AG10803 (cell line): ENCODE data around the gene CLDN9.

Experiments
- DNase-seq: peaks from one replicate; pipeline ENCODE4 v3.0.0; 2010; ENCODE audit warnings: low read depth
- H3K4me3 ChIP-seq: 2 replicates; pipeline ENCODE4 v1.5.1; 2011; ENCODE audit warnings: mild to moderate bottlenecking, low read length, control low read depth
- TF ChIP-seq, protein P1 (sequence below): conservative IDR thresholded peaks from 2 replicates; pipeline ENCODE4 v1.5.1; 2011; ENCODE audit warnings: mild to moderate bottlenecking, low read length, control low read depth, inconsistent platforms

The CLDN9 gene

DNA sequence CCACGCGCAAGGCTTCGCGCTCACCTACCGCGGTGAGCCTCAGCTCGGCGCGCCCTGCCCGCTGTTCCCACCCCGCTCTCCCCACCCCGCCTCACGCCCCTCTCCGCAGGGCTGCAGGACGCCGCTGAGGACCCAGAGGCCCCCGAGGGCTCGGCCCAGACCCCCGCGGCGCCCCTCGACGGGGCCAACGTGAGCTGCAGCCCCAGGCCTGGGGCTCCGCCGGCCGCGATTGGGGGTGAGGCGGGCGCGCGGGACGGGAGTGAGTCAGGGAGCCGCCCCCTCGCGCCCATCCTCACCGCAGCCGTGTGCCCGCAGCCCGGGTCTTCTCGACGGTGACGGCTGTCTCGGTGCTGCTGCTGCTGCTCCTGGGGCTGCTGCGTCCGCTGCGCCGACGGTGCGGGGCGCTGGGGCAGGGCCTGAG lies 45.5 kb upstream of the CLDN9 start:
- TF ChIP-seq, protein P1, sequence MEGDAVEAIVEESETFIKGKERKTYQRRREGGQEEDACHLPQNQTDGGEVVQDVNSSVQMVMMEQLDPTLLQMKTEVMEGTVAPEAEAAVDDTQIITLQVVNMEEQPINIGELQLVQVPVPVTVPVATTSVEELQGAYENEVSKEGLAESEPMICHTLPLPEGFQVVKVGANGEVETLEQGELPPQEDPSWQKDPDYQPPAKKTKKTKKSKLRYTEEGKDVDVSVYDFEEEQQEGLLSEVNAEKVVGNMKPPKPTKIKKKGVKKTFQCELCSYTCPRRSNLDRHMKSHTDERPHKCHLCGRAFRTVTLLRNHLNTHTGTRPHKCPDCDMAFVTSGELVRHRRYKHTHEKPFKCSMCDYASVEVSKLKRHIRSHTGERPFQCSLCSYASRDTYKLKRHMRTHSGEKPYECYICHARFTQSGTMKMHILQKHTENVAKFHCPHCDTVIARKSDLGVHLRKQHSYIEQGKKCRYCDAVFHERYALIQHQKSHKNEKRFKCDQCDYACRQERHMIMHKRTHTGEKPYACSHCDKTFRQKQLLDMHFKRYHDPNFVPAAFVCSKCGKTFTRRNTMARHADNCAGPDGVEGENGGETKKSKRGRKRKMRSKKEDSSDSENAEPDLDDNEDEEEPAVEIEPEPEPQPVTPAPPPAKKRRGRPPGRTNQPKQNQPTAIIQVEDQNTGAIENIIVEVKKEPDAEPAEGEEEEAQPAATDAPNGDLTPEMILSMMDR = no peak
- DNase-seq = no peak
- H3K4me3 ChIP-seq = no peak overlapping the region

DNA sequence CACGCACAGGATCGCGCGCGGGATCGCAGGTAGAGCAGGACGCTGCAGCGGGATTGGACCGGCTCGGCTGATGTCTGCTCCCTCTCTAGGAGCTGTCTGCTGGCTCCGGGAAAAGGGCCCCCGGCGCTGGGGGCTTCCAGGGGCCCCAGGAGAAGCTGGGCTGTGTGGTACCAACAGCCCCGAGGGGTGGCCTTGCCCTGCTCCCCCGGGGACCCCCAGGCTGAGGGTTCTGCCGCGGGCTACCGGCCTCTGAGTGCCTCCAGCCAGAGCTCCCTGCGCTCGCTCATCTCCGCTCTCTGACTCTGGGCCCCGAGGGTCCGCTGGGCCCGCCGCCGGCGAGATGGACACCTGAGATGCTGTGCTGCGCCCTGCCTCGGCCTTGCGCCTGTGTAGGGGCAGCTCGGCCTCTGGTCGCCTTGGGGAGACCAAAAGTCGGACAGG lies 45.0 kb upstream of the CLDN9 start:
- DNase-seq = no peak
- TF ChIP-seq, protein P1 = no peak
- H3K4me3 ChIP-seq = no peak overlapping the region

DNA sequence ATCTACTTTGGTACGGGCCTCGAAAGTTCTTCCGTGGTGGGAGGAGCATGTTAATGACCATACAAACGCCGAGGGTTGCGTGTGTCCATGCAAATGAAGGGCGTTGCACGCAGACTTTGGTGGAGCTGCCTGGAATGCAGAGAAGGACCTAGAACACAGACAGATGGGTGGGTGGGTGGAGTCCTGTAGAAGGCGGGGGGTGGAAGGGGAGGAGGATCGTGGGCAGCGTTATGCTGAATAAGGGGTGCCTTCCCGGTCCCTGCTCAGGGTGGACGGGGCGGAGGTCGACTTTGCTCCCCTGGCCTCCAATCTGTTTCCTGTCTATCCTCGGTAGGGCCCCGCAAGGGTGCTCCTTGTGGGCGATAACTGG lies 44.4 kb upstream of the CLDN9 start:
- no peak overlapping the region; the same call in 1 of the 2 replicates for H3K4me3 ChIP-seq
- TF ChIP-seq, protein P1 = no peak
- DNase-seq = no peak

DNA sequence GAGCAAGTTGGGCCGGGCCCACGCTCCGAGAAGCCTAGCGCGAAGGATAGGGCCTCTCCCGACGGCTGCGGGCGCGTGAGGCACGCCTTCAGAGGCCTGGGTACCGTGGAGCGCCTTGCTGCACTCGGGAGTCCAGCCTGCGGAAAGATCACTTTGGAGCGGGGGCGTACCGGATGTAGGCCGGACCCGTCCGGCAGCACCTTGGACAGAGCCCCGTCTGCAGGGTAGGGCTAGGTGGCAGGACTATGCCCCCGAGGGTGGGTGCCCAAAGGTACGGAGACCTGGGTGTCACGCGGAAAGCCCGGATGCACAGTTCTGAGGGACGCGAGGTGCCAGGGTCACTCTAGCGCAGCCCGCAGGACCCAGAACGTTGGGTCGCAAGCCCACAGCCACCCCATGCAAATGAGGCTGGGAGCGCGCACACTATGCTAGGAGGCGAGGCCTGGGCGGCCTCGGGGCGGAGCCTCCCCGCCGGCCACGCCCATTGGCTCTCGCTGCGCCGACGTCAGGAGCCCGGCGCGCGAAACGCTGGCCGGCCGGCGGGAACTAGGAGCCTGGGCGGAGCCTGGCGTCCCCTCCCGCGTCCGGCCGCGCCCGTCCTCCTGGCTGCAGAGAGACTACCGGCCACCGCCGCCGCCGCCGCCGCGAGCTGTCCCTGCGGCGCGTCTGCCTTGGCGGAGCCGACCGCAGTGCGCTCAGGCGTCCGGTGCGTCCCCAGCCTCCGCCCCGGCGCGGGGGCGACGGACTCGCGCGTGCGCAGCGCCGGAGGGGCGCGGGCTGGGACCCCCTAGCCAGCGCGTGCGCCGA lies 43.8 kb upstream of the CLDN9 start, which contains the start of gene PAQR4:
TSS of gene PAQR4 (plus strand) at position 611 of the 807 bp plus-strand sequence. CDS start 327 bp downstream, outside the sequence.
- TF ChIP-seq, protein P1 = no peak
- H3K4me3 ChIP-seq = peak within 1 kb of the TSS; percentile 56
- peak; percentile 79 for DNase-seq

DNA sequence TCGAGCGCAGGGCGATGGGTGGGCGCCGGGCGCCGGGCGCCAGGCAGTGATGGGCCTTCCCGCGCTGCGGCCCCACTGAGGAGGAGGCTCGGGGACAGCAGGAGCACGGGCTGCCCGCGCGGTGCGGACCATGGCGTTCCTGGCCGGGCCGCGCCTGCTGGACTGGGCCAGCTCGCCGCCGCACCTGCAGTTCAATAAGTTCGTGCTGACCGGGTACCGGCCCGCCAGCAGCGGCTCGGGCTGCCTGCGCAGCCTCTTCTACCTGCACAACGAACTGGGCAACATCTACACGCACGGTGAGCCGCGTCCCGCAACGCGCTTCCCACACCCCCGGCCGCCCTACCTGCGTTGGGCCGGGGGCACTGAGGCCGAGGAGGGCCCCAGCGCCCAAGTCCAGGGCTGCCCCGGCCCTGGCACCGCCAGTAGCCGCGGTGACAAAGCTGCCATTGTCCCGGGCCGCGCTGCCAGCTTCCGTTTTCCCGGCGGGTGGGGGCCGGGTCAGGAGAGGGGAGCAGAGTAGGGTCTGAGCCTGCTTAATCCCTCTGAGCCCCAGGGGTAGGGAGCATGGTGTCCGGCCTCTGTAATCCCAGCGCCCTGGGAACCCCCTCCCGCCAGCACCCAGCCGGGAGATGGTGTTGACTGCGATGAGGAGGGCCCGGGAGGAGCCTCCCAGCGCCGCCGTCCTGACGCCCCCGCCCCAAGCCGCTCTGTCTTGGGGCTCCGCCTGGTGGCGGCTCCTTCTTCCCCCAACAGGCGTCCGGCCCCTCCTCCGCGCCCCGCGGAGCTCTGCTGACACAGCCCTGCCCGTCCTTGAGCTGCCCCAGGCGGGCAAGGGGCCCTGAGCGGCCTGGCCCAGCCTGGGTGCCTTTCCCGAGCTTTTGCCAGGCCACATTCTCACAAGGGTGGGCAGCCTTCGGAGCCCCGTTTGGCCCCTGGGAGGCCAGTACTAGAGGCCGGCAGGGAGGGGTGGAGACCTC lies 42.9 kb upstream of the CLDN9 start:
- TF ChIP-seq, protein P1 = peak; percentile 46
- peak; percentile 40 for DNase-seq
- peak overlapping the region; percentile 56 for H3K4me3 ChIP-seq

DNA sequence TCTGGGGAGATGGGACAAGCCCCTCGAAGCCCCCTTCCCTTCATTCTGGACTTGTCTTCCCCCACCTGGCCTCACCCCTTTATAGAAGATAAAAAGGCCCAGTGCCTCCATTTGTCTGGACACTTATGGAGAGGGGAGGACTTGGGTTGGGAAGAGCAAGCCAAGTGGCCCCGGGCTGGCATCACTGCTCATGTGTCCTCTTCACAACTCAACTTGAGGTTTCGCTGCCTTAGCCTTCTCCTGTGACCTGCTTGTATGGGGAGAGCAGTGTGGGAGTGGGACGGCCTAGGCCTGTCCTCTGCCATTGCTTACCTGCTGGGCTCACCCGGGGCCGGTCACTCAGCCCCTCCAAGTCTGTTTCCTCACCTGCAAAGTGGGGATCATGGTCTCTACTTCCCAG lies 42.2 kb upstream of the CLDN9 start:
- DNase-seq = no peak
- TF ChIP-seq, protein P1 = no peak

More for the DNA sequence above, 42.2 kb upstream of the CLDN9 start:
- peak overlapping the region; percentile 30 for H3K4me3 ChIP-seq
